GM19467 (cell line): ENCODE data around the gene CD151.

ENCODE experiments used
- ATAC-seq: cut with Tn5 transposase; IDR thresholded peaks from one replicate; pipeline ENCODE4 v1.9.1; 2021; ENCODE audit warnings: mild to moderate bottlenecking, moderate library complexity; ENCODE audit not compliant: unreplicated experiment

CD151 gene

DNA sequence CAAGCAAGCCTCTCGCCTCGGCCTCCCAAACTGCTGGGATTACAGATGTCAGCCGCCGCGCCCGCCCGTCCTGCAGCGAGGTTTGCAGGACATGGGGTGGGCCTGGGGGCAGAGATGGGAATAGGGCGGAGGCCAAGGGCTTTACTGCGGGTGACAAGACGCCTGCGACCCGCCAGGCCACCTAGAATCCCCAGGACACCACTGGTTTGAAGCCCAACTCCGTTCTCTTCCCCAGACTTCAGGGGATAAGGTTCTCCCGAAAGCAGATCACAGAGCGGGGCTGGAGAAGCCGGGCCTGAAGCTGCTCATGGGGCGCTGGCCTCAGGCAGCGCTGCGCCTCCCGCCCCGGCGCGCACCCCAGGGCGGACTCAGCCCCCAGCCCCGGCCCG lies 9.2 kb downstream of the CD151 start:
- ATAC-seq, result no peak

DNA sequence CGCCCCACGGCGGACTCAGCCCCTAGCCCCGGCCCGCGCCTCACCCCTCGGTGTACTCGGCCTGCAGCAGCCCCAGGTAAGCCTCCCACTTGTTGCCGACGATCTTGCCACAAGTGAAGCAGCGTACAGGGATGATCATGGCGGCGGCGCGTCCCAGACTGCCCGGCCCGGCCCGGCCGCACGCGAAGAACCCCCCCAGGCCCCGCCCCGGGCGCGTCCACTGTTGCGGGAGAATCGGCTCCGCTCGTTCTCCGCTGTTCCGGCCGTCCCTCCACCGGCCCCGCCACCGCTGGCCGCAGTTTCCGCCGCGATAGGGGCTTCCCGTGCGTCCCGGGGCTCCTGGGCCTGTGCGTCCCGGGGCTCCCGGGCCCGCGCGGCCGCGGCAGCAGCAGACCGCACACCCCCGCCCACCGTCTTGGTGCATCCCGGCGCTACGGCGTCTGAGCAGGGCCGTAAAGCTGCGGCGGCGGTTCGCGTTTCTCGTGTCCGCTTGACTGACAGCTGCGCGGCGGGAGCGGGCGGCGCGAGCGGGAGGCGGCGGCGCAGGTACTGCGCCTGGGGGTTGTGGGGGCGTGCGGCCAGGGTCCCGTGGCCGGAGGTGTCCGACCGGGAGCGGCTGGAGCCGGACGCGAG lies 9.7 kb downstream of the CD151 start, which contains the start of the genes POLR2L and TSPAN4:
TSS of gene POLR2L (minus strand) at position 160 of the 633 bp plus-strand sequence. CDS start at position 139, 21 bp downstream.
TSS of gene TSPAN4 (plus strand) at position 483 of the 633 bp plus-strand sequence. CDS start 7,453 bp downstream, outside the sequence.
- ATAC-seq, result peak; percentile 56

DNA sequence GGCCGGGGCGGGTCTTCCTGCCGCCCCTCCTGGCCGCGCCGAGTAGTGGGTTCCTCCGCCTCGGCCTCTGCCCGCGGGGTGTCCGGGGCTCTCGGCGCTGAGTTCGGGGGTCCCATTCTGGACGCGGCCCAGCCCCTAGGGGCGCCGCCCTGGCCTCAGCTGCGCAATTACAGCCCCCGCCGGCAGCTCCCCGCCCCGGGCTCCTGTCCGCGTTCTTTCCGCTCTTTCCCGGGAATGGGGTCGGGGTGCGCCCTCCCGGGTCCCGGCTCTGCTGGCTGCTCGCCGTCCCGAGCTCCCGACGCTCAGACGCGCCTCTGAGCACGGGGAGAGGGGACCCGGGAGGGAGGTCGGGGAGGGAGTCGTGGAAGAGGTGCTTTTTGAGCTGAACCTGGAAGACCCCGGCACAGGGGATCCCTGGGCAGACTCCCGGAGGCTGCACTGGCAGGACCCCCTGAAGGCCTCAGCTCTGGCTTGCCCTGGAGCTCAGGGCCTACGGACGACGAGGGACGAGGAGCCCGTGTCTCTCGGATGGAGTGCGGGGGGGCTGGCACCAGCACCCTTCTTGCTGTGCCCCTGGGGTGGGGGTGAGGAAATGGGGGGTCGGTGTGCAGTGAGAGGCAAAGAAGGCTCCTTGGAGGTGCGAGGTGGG lies 10.5 kb downstream of the CD151 start:
- ATAC-seq, result no peak

DNA sequence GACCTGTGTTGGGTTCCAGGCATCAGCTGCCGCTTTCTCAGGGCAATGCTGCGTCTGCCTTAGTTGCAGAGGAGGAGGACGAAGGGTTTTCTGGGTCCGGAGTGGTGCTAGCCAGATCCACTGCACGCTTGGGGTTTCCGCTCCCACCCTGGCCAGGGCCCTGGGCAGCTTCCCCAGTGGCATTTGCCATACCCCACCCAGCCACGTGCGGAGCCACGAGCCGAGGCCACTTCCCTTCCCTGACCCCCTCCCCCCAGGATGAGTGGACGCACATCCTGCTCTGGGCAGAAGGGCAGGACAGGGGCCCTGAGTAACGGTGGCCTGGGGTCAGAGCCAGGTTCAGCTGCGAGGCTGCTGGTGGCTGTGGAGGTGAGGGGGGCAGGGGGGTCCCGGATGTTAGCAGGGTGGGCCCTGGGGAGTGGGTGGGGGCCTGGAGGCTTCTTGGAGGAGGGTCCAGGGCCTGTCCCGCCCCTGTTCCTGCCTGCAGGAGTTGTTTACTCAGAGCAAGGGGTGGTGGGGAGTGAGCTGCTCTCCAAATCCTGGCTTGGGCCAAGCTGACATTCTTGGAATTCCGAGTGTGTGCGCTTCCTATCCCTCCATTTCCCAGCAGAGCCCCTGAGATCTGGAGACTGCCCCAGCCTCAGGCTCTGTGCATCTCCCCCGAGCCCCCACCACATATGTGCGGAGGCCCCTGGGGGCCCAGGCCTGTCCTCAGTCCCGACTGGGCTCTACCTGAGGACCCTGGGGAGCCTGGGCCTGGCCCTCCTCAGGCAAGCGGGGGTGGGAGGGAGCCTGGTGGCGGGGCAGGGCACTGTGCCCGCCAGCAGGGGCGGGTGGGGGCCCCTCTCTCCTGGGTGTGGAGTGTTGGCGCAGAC lies 11.3 kb downstream of the CD151 start:
- ATAC-seq, result no peak

DNA sequence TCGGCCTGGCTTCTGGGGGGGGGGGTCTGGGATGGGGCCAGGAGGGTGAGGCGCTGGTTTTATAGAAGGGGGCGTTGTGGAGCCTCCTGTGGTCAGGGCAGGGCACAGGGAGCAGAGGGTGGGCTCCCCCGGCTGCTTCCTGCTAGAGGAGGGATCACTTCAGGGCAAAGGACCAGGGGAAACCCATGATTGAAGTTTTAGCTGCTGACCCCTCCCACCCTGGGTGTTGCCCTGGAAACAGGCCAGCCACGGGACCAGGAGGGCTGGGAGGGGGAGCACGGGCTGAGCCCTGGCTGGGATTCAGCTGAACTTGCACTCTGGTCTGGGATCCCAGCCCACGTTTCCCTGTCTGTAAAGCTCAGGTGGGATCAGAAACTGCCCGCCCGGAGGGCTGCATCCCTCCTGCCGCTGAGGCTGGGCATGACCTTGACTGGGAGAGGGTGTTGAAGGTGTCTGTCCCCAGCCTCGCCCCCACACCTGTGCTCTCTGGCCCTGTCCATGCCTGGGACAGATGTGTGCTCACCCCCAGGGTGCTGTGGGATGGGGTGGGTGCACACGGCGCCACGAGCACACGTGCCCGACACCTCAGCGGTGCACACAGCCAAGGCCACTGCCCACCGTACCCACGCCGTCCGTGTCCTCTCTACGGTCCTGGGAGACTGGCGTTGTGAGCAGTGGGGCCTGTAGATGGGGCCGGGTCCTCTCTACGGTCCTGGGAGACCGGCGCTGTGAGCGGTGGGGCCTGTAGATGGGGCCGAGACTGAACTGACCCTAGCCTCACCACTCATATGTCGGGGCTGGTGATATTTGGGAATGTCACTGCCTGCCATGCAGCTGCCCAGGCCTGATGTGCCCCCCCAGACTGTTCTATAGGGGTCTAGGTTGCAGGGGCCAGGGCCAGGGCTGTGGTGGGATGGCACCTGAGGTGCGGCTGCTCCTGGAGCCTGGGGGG lies 12.2 kb downstream of the CD151 start:
- ATAC-seq, result no peak

DNA sequence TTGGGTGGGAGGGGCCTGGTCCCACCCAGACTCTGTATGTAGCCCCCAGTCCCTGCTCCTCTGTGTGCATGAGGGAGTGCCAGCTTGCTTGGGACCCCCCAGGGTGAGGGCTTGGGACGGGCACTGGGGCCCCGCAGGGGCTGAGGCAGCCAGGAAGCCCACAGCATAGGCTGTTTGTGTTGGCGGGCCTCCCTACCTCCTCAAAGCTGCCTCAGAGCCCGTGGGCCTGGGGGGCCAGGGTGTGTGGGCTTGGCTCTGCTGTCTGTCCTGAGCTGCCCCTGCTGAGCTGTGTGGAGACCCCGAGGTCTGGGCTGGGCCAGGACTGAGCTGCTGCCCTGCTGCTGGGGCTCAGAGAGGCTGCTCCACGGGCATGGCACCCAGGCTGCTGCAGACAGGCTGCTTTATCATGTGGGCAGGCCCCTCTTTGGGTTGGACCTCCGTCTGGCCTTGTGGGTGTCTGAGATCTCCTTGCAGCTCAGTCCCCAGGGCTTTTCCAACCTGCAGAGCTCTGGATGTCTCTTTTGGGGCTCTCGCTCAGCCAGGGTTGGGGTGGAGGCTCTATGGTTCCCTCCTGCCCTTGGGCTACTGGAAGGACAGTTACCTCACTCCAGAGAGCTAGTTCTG lies 13.2 kb downstream of the CD151 start:
- no peak for ATAC-seq

DNA sequence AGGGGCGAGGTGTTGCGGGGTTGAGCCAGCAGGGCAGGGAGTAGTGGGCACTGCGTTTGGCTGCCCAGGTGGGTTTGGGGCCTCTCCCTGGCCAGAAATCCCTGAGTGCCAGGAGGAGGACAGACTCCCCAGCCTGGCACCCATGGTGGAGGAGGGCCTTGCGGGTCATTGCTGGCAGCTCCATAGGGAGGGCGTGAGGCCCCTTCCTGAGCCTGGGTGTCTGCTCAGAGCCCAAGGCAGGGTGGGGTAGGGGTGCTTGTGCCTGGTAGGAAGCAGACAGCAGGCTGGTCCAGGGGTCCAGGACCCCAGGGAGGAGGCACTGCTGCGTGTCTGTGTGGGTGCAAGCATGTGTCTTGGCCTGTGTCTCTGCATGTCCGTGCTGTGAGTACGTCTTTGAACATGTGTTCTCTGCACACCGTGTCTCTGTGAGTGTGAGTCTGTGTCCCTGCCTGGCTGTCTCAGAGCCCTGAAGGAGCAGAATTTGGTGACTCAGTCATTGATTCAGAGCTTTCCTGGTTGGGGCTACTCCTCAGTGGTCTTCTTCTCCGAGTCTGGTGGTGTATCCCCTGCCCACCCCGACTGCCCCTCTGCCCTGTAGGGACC lies 13.8 kb downstream of the CD151 start:
- no peak for ATAC-seq

DNA sequence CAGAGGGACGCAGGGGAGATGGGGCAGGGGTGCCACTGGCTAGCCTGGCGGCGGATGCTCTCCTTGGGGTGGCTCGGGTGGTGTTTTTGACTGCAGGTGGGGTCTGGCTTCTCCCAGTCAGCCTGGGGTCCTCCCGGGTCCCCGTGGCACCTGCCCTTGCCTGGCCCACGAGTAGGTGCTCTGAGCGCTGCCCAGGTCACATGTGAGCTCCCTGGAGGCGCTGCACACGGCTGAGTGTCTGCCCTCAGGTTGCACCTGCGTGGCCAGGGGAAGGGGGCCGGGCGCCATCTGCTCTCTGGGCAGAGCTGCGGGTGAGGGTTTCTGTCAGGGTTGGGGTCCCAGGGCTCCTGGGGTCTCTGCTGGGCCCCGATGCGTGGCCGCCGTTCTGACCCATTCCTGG lies 15.1 kb downstream of the CD151 start:
- no peak for ATAC-seq

DNA sequence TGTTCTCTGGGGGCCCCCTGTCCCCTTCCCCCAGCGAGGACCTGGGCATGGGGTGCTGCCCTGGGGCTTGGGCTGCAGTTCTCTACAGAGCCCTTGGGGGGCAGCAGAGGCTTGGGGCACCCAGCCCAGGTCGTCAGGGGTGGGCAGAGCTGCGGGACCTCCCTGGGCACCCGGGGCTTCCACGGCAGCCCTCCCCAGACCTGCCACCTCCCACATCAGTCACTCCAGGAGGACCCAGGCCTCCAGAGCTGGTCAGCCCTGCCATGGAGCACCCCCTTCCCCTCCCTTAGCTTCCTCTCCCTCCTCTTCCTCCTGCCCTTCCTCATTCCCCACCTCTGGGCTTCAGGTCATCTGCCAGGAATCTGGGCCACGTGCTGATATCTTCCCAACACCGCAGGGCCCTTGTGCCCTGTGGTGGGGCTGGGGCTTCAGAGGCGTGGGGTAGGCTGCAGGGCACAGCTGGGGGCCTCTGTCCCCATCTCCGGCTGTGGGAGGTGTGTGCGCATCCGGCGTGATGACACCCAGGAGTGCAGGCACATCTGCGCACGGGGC lies 15.7 kb downstream of the CD151 start:
- ATAC-seq, result no peak

DNA sequence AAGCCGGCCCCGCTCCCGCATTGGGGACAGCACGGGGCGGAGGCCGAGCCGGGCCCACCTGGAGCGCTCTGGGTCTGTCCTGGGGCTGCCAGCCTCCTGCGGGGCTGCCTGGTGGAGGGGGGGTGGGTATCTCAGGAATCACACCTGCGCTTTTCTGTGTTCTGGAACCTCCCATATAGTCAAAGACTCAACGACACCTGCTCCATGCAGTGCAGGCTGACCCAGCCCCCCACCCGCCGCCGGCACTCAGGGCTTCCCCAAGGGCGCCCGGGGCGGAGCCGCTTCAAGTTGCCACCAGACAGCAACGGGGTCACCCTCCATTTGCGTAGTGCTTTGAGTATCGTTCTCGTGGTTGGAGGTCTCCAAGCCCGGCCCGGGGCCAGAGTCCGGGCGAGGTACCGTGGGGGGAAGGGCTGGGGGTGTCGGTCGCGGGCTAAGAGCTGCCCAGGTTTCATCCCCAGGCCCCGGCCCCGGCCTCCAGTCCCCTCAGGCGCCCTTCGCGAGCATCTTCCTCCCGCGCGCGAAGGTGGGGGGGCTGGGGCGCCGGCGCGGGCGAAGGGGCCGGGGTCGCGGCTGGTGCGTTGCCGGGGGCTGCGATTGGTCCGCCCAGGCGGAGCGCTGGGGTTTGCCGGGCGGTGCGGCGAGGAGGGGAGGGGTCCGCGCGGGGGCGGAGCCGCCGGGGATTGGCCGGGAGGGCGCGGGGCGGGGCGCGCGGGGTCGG lies 16.5 kb downstream of the CD151 start:
- ATAC-seq, result no peak

DNA sequence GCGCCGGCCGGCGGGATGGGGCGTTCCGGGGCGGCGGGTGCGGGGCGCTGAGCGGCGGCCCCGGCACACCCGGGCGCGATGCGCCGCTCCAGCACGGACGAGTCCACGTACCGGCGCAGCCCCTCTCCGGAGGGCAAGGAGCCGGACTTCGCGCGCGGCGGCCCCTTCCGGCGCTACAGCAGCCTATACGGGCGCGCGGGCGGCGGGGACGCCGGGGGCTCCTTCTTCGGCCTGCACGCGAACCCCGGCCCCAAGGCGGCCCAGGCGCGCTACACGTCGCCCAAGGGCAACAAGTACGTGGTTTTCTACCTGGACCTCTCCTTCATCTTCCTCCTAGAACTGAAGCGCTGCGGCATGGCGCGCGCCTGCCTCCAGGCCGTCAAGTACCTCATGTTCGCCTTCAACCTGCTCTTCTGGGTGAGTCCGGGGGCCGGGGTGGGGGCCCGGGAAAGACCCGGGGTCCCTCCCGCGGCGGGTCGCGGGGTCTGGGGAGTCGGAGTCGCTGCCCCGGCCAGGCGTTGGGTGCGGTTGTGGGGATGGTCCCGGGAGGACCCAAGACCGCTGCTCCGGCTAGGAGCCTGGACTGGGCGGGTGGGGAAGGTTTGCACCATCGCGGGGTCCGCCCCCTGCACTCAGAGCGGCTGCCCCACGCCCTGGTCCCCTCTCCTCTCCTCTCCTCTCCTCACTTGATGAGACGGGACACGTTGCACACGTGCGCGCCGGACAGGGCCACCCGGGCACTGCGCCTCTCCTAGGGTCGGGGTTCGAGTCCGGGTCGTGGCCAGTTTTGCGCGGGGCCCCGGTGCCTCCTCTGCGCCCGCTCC lies 17.4 kb downstream of the CD151 start:
- ATAC-seq, result no peak

DNA sequence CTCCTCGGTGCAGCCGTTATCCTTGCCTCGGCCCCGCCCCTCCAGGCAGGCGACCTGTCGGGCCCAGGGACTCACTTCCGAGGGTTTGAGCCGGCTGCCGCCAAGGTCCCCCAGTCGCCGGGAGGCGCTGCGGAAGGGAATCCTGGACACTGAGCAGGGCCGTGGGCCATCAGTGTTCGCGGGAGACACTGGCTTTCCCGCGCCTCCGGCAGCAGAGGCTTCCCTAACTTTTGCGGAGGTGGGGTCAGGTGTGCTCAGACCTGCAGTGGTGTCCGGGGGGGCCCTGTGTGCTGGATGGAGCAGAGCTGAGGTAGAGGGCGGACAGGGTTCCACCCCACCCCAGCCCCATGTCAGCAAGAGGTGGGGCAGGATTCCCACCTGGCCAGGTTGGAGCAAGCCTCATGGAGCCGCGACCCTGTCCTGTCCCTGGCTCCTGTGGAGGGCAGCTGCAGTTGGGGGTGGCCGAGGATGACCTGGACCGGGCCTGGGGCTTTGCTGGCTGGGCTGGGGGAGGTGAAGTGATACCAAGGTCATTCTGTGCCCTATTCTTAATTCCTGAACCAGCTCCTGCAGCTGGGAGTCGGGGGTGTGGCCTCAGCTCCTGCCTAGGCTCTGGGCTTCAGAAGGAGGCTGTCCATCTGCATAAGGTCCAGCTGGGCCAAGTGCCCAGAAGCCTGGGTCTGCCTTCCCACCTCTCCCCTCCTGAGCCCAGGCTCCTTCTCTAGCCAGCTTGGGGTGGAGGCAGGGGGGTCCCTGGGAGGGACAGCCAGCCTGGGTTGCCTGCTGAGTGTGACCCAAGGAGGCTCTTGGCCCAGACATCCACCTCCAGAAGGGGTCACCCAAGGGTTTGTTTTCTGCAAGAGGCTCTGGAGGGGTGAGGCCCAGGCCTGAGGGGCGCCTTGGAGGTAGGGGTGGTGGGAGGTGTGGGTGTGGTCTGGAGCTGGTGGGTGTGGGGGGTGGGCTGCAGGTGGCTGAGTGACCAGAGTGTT lies 18.3 kb downstream of the CD151 start:
- ATAC-seq, result no peak

DNA sequence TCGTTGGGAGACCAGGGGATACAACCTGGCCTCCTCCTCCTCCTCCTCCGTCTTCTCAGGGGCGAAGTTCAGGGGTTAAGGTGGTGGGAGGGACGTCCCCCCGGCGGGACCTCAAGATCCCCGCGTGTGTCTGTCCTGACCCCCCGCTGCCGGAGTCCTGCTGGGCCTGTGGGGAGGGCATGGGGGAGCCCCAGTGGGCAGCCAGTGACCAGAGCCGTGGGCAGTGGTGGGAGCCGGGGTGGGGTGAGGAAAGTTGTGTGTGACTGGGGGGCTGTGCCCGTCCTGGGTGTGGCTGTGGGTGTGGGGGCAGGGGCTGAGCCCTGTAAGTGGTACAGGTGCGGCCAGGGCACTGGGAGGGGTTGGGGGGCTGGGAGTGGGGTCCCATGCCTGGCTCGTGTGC lies 20.0 kb downstream of the CD151 start:
- no peak for ATAC-seq

DNA sequence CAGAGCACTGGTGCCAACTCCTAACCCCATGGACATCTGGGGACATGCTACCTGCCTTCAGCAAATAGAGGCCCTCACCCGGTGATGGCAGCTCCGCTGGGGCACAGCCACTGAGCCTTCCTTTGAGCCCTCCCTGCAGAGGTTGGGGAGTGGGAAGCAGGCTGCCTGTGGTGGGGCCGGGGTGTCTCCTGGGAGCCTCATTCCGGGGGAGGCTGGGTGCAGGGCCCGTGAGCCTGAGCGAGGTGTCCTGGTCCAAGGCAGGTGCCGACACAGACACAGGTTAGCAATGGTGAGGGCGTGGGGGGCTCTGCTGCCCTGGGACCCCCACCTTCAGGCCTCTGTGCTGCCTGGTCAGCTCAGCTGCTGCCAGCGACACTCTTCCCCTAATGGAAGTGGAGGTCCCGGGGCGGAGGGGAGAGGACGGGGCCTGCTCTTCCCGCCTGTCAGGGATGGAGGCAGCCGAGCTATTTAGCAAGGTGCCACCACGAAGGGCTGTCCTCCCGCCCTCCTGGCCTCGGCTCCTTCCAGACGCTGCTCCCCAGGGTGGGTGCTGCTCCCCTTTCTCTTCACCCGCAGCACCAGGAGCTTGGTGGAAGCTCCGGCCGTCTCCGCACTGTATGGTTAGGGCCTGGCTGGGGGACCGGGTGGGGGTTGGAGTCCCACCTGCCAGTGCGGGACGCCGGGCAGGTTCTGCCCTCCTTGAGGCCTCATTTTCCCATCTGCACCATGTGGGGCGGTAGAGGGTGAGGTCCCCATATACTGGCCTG lies 21.1 kb downstream of the CD151 start:
- no peak for ATAC-seq

DNA sequence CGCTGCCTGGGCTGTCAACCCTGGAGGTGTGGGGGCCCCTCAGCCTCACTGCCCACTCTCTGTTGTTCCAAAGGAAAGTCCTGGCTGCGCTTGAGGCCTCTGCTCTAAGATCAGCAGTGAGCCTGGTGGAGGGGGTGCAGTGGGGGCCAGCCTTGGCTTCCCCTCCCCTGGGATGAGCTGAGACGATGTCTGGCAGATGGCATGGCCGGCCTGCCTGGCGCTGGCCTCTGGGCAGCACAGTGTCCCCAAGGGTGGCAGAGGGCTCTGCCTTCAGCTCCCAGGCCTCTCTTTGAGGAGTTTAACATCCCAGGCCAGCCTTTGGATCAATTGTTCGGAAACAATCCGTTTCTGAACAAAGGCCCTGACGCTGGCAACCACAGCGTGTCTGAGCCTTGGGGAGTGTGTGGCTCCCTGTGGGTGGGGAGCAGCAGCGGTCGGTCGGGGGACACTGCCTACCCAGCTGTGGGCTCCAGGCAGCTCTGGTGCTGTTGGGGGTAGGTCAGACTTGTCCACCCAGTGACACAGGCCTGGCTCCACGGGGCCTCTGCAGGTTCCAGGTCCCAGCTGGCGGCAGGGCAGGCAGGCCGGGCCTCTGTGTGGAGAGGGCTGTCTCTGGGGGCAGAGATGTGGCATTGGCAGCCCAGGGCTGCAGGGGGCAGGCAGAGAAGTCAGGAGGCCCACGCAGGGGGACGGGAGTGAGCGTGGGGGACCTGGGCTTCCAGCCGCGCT lies 22.0 kb downstream of the CD151 start:
- ATAC-seq, result no peak
